GM11168 (cell line): ENCODE results near the gene B3GNT8.
"Not testable (repeated sequence)": the region's sequence is repeated elsewhere in the genome, so short reads cannot be mapped to it uniquely, and the experiment has no call there.

Experiments
- in situ Hi-C: fragments of 300-500 bp; cut with MboI; formaldehyde crosslinking; loops from one replicate; pipeline ENCODE4 v1.12.0; 2022; ENCODE audit warnings: low sequenced_read_pairs; ENCODE audit not compliant: unreplicated experiment

B3GNT8 gene

DNA sequence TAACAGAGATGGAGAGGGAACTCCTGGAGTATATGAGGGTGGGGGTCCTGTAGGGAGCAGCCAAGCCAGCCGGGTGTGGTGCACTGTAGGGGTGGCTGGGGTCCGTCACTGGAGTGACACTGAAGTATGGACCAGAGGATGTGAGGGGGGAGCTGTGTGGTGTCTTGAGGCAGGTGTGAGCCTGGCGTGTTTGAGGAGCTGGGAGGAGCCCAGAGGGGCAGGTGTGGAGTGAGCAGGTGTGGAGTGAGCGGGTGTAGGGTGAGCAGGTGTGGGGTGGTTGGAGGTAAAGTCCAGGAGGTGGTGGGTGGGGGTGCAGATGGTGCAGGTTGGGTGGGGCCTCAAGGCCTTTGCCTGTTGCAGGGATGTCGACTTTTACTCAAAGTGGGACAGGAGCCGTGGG is 5.9 kb downstream of the B3GNT8 start:
- in situ Hi-C loops = no loop called here

DNA sequence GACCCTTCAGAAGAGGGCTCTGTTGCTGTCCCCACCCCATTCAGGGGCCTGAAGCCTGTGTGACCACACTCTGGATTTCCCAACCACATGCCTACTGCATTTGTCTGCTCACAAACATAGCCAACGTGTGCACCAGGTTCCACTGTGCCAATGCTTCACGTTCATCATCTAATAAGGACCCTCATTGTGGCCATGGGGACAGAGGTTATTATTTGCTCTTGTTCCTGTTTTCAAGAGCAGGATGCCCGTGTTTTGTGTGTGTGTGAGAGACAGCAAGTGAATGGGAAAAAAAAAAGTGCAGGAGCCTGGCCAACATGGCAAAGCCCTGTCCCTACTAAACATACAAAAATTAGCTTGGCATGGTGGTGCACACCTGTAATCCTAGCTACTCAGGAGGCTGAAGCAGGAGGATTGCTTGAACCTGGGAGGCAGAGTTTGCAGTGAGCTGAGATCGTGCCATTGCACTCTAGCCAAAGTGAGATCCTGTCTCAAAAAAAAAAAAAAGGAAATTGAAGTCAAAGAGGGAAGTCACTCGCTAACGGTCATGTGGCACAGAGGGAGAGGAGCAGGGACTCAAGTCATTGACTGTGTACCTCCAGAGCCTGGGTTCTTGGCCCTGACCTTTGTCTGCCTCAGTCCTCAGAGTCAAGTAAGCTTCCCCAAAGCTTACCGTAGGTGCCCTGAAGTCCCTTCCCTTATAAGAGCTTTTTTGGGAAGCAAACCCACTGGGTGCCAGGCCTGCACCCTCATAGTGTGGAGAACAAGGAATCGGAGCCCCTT is 6.9 kb downstream of the B3GNT8 start:
- in situ Hi-C loops = no loop called here

DNA sequence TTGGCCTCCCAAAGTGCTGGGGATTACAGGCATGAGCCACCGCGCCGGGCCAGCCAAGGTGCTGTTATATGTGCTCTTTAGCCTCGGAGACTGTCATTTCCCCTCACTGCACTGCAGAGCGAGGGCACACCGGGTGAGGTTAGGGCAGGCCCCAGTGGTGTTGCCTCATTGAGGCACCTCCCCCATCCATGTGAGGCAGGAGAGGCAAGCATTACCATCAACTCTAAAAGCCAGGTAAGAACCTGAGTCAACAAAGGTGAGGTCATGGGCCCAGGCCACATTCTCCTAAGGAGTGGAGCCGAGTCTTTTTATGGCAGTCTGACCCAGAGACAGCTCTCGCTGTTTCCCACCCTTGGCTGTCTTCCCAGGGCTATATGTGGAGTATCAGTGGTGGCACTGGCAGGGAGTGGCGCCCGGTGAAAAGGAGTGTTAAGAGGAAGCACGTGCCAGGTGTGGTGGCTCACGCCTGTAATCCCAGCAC is 10.9 kb downstream of the B3GNT8 start:
- in situ Hi-C loops = no loop called here

DNA sequence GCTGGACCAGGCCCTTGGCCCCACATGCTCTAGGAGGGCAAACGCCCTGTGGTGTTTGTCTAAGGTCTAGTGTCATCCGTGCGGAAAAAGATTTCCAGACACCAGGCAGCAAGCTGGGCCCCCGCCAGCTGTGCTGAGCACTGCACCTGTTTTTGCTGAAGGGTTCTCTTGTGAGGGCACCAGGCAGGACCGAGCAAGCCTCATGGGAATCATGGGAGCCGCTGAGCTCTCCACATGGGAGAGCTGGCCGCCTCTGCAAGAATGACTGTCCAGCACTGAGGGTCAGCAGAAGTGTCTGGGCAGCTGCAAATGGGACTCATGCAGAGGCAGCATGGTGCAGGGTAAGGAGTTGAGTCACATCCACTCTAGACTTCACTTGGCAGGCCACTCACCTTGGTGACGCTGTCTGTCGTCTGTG is 12.0 kb downstream of the B3GNT8 start:
- in situ Hi-C loops = no loop called here

DNA sequence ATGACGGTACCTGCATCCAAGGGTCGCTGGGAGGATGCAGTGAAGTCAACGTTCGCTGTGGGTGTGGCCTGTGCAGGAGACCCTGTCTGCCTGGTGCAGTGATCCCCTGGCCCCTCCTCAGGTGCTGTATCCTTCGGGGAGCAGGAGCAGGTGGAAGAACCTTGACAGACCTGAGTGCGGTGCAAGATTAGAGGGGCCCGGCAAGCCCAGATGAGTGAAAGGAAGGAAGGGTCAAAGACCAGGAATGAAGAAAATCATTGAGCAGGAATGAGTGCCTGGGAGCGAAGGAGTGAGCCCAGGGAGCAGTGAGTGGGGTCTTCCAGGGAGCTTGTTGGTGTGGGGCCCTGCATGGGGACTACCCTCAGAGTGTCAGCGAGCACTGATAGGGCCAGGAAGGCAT is 12.7 kb downstream of the B3GNT8 start:
- in situ Hi-C loops = no loop called here

DNA sequence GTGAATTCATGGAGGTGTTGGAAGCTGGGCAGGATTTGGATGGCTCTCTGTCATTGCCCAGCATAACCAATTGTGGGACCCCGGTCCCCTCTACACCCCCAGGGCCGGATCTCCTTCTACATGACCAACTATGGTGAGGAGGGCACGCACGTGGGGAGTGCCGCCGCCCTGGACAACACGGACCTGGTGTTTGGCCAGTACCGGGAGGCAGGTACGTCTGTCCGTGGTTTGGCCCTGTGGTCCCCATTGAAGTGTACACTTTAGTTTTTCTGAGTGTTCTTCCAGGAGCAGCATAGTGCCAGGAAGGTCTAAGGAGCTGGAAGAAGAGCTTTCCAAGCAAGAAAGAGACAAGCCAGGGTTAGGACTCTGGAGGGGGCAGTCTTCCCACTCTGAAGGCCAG is 13.2 kb downstream of the B3GNT8 start:
- in situ Hi-C loops = no loop called here

DNA sequence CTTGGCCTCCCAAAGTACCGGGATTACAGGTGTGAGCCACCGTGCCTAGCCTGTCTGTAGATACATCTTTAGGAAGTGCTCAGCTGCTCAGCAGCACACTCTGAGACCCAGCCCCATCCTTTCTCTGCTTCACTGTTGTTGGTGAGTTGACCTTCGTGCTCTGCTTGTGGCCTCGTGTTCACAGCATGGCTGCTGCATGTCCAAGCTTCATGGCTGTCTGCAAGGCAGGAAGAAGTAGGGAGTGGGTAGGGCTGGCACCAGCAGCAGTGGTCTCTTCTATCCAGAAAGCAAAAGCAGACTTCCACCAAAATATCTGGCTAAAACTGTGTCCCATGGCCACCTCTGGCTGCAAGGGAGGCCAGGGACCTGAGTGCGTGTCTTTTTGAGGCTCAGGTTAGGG is 14.2 kb downstream of the B3GNT8 start:
- in situ Hi-C loops = no loop called here

DNA sequence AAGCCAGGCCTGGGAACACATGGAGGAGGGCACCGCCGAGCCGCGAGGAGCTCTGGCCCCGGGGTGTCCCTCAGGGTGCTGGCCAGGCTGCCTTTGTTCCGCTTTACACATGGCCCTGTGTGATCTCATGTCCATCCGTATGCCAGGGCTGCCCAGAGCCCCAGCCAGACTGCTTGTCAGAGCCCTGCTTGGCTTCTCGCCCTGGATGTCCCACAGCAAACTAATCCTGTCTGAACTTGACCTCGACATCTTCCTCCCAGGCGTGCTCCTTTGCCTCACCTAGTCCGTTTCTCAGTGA is 15.3 kb downstream of the B3GNT8 start:
- in situ Hi-C loops = no loop called here

DNA sequence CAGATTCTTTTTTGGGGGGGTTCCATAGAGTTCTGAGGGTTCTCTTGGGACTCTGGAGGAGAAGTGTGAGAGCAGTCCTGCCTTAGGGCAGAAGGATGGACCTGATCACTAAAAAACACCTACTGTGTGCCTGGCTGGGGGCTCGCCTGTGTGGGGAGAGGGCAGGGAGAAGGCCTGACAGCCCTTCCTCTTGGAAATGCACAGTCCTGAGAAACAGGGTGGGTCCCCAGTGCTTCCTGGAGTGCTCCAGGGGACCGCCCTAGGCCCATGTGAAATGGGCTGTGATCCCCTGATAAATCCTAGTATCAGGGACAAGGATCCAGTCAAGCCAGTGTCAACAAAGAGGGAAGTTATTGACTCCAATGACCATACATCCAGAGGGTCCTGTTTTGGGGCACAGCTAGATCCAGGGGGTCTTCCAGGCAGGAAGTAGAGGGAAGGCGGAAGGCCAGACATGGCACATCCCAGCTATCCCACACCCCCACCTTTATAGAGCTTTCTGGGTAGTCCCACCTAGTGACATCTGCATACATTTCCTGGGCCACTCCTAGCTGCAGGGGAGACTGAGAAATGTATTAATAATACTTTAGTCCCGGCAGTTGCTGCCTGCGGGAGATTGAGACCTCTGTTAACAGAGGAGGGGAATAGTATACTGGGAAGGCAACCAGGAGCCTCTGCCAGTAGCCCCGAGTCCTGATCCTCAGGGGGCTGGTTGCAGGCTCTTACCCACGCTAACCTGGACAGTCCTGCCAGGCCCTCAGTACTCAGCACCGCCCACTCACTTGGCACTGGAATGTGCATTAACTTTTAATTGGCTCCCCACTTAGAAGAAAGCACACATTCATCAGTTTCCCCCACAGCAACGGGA is 15.8 kb downstream of the B3GNT8 start:
- in situ Hi-C loops = no loop called here

DNA sequence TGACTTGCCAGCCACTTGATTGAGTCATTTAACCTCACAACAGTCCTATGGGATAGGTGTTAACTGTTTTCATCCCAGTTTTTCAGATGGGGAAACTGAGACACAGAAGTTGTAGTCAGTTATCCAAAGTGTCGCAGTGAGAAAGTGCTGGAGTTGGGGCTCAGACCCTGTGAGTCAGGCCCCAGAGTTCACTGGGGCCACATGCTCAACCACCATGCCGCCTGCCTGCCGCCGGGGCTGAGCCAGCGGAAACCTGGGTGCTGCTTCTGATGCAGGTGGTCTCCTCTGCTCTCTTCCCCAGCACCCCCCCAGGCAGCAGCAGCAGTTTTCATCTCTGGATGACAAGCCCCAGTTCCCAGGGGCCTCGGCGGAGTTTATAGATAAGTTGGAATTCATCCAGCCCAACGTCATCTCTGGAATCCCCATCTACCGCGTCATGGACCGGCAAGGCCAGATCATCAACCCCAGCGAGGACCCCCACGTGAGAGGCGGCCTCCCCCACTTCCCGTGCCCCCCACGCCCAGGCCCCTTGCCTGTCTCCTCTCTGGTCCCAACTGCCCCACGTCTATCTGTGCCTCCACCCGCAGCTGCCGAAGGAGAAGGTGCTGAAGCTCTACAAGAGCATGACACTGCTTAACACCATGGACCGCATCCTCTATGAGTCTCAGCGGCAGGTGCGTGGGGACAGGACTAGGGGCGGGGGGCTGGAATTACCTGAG is 16.7 kb downstream of the B3GNT8 start:
- in situ Hi-C loops = no loop called here

DNA sequence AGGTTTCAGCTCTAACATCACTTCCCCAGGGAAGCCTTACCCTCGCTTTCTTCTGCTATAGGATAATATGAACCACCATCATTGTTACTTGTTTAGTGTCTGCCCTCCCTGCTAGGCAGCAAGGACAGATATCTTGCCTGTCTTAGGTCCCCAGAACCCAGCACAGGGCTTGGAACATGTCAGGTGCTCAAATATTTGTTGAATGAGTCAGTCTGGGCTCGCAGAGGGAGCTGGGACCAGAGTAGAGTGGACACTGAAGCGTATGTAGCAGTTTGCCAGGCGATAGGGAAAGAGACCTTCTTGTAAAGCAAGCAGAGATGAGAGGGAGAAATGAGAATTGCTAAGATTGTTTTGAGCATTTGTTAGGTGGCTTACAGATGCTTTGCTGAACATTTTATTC is 17.9 kb downstream of the B3GNT8 start:
- in situ Hi-C loops = no loop called here

DNA sequence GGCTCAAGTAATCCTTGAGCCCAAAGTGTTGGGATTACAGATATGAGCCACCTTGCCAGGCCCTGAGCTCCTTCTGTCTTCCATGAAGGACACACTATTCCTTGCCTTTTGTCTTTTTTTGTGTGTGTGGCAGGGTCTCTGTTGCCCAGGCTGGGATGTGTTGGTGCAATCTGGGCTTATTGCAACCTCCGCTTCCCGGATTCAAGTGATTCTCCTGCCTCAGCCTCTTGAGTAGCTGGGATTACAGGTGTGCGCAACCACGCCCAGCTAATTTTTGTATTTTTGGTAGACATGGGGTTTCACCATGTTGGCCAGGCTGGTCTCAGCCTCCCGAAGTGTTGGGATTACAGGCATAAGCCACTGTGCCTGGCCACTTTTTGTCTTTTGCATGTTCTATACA is 18.3 kb downstream of the B3GNT8 start:
- in situ Hi-C loops = not testable (repeated sequence)

DNA sequence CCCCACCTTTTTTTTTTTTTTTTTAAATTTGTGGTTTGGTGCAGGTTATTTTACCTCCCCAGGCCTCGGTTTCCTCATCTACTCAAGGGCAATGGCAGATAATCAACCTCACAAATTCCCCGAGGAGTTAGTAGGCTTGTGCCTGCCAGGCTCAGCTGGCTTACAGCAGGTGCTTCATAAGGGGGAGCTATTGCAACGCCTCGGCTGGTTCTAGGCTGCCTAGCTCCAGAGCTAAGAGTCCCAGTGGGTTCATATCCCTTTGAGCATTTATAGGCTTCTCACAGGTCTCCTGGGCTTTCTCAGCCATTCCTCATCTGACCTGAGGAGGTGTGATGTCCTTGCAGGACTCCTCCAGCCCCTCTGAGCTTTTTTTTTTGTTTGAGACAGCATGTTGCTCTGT is 18.9 kb downstream of the B3GNT8 start:
- in situ Hi-C loops = no loop called here

DNA sequence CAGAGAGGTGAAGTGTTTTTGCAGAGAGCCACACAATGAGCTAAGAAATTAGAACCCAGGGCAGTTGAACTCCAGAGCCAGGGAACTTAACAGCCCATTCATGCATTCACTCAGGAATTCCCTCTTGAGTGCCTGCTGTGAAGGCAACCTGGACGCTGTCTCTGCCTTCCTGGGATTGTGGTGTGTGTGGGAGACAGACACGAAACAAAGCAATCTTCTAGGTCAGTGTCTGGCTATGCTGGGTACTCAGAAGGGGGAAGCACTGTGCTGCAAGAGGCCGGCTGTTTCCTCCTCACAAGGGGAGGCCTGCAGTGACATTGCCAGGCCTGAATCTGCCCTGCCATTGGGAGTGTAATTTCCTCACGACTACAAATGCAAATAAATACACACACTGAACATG is 19.9 kb downstream of the B3GNT8 start:
- in situ Hi-C loops = no loop called here

DNA sequence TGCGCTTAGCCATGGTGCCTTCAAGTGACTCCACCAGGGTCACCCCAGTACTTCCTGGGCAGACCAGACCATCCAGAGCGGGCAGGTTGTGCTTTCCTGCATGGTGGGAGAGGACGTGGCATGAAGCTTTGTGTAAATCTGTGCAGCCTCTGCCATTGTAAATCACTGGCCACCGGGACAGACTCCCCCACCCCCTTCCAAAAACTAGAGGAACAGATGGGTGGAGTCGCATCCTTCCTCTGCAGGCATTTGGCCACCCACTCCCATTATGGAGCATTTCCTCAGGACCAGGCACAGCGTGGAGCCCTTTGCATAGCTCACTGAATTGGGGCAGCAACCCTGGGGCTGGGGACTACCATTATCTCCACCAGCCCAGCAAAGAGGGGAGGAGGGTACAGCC is 21.4 kb downstream of the B3GNT8 start:
- in situ Hi-C loops = no loop called here

DNA sequence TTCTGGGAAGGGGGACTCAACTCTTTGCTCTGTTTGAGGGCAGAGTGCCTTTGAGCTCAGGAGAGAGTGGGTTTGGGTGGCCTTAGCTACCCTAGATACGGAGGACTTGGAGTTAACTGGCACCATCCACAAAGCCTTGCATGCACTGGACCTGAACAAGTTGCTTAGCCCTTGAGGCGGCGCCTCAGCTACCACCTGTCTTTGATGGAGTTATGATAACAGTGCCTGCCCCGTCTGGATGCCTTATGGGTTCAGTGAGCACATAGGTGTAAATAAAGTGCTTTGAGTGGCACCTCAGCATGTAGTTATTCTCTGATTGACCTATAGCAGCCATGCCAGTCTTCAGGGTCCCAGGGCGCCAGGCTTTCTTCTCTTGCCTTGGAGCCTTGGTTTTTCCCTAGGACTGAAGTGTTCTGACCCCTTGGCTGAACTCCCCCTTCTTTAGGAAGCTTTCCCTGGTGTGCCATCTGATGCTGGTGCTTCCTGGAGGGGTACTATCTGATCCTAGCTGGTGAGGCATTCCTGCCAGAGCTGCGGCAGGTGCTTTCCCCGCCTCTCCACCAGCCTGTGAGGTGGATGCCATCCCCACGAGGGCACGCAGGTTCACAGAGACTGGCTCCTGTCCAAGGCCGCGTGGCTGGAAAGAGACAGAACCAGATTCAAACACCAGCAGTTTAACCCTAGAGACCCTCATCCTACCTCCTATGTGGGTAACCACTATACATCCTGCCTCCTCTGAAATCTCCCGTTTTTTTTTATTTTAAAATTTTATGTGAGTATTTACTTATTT is 23.8 kb downstream of the B3GNT8 start:
- in situ Hi-C loops = no loop called here

DNA sequence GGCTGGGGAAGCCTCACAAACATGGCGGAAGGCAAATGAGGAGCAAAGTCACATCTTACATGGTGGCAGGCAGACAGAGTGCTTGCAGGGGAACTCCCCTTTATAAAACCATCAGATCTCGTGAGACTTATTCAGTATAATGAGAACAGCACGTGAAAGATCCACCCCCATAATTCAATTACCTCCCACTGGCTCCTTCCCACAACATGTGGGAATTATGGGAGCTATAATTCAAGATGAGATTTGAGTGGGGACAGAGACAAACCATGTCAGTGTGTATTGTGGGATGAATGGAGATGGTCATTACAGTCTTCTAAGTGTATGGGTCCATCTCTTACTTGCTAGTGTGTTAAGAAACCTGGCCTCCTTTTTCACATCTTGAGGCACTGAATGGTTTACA is 25.2 kb downstream of the B3GNT8 start:
- in situ Hi-C loops = no loop called here

DNA sequence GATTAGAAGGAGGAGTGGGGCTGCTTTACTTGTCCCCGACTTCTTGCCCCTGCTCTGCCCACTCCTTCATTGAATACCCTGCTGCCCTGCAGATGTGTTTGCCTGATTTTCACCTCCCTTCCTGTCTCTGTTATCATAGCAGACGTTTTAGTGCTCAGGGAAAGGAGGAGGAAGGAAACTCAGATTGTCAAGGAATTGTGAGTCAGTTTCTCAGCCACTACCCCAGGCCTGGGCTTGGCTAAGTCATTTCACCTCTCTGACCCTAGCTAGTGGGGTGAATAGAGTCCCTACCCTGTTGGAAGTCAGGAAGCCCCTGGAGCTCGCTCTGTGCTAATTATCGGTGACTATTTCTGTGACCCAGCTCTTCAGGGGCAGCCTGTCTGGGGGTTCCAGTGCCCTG is 25.7 kb downstream of the B3GNT8 start:
- in situ Hi-C loops = no loop called here

DNA sequence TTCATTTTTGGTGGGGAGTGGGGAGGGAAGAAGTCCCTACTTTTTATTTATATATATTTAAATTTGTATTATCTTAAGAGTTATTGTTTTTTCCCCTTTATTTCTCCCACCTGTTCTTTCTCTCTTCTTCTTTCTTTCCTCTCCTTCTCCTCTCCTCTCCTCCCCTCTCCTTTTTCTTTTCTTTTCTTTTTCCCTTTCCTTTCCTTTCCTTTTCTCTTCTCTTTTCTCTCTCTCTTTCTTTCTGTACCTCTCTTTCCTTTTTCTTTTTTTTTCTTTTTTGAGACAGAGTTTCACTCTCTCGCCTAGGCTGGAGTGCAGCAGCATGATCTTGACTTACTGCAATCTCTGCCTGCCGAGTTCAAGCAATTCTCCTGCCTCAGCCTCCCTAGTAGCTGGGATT is 27.6 kb downstream of the B3GNT8 start:
- in situ Hi-C loops = no loop called here

DNA sequence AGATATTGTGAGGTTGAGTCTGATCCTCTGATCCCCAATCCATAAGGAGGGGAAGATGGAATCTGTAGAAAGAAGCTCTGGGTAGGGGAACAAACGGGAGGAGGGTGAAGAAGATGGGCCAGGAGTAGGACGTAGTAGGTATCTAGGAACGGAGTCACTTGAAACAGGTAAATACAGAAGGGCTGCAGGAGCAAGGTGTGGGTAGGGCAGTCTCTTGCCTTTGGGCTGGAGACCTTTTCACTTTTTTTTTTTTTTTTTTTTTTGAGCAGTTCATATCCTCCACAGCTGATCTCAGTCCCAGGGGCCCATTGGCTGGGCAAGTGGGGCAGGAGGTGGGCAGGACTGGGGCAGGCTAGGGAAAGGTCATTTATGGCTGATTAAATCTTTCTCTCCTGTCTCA is 28.1 kb downstream of the B3GNT8 start:
- in situ Hi-C loops = no loop called here
